NCI-H2029 treated with DMSO at 0.1 percent for 48 hours (cell line): Measurements from ENCODE around the gene ANKS4B.
"Not testable (repeated sequence)": the region's sequence is repeated elsewhere in the genome, so short reads cannot be mapped to it uniquely, and the experiment has no call there.

Source experiments
- DNase-seq: peaks from one replicate; lab custom pipeline; 2025; lab: John Stamatoyannopoulos, UW

ANKS4B gene, protein sequence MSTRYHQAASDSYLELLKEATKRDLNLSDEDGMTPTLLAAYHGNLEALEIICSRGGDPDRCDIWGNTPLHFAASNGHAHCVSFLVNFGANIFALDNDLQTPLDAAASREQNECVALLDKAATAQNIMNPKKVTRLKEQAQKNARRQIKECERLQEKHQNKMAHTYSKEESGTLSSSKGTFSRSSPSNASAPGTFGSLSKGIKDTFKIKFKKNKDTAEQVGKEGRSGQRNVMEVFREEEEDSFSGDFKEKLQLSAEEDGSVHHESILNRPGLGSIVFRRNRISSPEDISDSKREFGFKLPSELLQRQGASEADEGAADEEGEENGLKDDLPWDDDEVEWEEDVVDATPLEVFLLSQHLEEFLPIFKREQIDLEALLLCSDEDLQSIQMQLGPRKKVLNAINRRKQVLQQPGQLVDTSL

DNA sequence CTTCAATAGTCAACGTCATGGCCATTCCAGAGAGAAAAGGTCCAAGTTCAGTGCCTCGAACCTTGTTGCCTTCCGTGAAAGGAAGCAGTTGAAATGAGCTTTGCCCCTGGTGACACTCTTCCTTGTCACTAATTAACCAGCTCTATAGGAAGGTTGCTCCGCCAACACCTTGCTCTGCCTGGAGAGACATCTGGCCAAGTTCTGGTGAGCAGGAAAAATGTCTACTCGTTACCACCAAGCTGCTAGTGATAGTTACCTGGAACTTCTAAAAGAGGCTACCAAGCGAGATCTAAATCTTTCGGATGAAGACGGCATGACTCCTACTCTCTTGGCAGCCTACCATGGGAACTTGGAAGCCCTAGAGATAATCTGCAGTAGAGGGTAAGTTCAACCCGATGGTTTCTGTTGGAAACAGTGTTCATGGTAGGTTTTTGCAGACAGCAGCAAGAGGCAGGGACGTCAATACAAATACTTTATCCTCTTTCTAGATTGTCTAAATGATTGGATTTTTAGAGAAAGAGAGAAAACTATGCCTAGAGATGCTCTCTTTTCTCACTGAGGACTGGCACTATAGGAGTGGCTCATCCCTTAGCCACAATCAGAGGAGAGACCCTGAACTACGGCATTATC, at the start of gene ANKS4B:
ANKS4B (plus strand) TSS at position 179 of the 630 bp plus-strand sequence; CDS start at position 218, 39 bp downstream.
- DNase-seq, result no peak

DNA sequence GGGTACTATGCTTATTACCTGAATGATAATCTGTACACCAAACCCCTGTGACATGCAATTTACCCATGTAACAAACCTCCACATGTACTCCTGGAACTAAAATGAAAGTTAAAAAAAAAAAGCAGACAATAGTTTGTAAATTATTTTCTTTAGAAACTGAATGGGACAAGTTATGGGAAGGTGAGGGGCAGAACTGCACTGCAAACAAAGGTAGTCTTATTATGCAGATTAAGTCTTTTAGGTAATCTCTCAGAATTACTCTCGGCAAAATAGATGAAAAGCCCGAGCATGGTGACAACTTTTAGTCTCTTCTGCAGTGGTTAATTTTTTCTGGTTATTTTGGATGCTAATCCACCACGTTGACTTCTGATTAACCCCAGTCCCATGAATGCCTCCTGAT, 49.5 kb upstream of the ANKS4B start:
- no peak for DNase-seq

DNA sequence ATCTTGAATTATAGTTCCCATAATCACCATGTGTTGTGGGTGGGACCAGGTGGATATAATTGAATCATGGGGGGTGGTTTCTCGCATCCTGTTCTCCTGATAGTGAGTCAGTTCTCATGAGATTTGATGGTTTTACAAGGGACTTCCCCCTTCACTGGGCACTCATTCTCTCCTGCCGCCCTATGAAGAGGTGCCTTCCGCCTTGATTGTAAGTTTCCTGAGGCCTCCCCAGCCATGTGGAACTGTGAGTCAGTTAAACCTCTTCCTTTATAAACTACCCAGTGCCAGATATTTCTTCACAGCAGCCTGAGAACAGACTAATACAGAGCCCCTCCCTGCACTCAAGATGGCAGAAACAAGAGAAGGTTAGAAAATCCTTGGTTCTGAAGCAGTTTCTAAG, 48.7 kb upstream of the ANKS4B start:
- no peak for DNase-seq

DNA sequence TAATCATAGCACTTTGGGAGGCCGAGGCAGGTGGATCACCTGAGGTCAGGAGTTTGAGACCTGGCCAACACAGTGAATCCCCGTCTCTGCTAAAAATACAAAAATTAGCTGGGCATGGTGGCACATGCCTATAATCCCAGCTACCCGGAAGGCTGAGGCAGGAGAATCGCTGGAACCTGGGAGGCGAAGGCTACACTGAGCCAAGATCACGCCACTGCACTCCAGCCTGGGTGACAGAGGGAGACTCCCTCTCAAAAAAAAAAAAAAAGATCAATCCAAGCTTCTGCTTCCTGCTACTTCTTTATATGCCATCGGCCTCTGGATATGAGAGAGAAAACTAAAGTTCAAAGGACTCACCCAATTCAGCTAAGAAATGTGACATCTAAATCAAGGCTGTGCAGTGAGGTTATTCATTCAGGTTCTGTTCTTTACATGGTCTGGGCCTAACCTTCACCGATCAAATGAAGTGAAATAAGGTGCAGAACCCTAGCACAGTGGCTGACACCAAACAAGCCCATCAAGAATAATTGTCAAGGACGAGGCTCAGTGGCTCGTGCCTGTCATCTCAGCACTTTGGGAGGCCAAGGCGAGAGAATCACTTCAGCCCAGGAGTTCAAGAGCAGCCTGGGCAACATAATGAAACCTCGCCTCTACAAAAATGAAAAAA, 47.7 kb upstream of the ANKS4B start:
- DNase-seq, result no peak

DNA sequence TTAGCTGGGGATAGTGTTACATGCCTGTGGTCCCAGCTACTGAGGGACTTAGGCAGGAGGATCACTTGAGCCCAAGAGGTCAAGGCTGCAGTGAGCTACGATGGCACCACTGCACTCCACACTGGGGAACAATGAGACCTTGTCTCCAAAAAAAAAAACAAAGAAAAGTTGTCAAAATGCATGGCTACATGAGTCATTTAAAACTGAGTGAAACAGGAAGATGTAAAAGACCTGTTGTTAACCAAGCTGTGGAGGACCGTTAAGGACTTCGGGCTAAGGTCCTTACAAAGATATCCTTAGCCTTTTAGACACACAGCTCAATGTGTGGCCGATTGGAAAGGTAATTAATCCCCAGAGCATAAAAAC, 47.2 kb upstream of the ANKS4B start:
- no peak for DNase-seq

DNA sequence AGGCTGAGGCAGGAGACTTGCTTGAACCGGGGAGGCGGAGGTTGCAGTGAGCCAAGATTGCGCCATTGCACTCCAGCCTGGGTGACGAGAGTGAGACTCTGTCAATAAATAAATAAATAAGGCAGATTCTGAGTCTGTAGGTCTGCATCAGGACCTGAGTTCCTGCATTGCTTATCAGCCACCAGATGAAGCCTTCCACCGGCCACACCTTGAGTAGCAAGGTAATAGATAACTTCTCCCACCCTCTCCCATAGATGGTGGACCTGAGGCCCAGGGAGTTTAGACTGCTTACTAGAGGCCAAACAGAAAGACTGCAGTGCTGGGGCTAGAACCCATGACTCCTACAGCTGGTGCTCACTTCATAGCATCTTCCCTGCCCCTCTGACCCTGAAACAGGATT, 44.2 kb upstream of the ANKS4B start:
- DNase-seq, result no peak

DNA sequence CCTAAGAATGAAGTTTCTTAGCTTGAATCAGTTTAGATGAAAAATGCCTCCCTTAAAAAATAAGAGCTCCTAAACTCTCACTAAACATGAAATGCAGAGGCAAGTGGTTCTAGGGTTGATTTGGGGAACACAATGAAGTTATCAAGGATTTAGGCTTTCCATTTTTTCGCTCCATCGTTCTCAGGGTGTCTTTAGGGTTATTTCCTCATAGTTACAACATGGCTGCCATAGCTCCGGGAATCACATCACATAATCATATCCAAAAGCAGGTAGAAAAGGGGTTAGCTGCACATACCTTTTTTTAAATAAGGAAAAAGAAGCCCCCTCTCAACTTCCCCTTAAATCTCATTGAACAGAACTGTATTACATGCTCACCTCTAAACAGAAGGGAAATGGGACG, 43.5 kb upstream of the ANKS4B start:
- no peak for DNase-seq

DNA sequence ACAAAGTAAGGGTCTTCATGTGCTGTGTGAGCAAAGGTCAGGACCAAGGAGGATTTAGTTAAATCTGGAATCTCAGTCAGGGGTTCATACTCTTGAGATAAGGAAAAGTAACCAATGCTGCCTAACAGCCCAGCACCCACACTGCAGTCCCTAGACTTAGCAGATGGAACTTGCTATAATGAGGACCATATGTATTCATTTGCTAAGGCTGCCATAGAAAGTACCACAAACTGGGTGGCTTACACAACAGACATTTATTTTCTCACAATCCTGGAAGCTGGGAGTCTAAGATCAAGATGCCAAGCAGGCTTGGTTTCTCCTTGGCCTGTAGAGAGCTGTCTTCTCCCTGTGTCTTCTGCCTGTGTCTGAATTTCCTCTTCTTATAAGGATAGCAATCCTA, 42.9 kb upstream of the ANKS4B start:
- no peak for DNase-seq

DNA sequence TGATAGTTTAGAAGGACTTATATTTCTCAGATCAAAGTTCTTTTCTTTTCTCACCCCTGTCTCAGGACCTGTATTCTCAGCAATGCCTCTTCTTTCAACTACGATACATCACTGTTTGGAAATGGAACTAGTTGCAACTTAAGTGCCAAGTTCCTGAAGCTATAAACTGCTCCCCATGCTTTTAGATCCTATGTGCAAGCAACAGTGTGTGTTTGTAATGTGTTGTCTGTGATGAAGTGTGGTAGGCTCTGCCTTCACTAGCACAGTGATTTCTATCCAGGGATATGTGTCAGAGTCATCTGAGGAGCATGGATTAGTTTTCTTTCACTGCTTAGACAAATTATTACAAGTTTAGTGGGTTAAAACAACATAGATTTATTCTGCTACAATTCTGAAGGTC, 40.5 kb upstream of the ANKS4B start:
- no peak for DNase-seq

DNA sequence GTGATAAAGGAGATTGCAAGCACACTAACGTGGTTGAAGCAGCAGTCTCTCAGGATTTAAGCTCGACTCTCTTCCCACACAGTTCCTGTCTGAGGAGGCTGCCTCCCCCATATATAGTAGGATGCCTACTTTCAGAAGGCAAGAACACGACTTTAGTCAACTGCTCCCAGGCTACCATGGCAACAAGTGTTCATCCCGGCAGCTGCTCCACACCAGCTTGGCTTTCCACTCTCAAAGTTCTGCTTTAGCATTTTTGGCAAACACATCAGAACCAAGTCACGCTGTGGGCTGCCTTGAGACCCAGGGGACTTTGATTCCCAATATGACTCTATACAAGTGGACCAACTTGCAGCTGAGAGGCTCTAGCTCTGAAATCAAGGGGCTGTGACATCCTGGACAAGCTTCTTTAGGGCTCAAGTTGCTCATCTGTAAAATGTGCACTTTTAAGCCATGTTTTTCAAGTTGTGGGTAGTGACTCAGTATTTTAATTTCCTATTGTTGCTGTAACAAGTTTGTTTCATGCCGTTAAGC, 38.7 kb upstream of the ANKS4B start:
- DNase-seq, result no peak

DNA sequence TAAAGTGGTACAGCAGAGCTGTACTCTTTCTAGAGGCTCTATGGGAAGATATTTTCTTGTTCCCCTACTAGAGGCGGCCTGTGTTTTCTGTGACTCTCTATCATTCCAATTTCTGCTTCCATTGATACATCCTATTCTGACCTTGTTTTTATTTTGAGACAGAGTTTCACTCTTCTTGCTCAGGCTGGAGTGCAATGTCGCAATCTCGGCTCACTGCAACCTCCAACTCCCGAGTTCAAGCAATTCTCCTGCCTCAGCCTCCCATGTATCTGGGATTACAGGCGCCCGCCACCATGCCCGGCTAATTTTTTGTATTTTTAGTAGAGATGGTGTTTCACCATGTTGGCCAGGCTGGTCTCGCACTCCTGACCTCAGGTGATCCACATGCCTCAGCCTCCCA, 38.2 kb upstream of the ANKS4B start:
- not testable (repeated sequence) for DNase-seq

DNA sequence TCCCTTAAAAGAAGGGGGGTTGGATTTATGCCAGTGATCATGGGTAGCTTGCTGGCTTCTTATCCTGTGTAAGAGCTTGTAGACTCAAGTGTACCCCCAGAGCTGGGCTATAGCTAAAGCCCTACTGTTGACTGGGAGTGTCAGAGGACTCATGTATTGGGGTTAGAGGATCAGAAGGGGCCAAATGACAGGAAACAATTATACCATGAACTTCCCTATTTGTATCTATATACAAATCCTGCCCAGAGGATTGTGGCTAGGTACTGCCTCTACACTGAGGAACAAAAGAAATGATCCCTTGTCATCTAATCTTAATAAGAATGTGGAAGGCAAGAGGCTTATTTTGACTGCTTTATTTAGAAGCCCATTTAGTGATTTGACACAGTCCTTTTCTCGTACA, 36.4 kb upstream of the ANKS4B start:
- no peak for DNase-seq

DNA sequence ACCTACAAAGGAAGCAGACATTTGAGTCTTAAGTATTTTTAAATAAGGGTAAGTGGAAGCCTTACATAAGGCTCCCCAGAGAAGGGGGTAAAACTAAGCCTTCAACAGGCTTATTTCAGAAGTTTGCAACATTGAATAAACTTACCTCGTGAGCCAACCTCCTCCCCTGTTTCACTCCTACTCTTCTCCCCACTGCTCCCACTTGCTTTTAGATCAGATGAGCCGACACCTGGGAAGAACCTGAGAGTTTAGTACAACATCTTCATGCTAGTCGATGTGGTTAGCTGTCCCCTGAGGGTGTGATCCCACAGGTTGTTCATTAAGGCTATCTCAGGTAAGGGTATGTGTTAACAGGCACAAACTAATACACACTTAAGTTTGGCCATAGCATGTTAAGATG, 35.9 kb upstream of the ANKS4B start:
- no peak for DNase-seq

DNA sequence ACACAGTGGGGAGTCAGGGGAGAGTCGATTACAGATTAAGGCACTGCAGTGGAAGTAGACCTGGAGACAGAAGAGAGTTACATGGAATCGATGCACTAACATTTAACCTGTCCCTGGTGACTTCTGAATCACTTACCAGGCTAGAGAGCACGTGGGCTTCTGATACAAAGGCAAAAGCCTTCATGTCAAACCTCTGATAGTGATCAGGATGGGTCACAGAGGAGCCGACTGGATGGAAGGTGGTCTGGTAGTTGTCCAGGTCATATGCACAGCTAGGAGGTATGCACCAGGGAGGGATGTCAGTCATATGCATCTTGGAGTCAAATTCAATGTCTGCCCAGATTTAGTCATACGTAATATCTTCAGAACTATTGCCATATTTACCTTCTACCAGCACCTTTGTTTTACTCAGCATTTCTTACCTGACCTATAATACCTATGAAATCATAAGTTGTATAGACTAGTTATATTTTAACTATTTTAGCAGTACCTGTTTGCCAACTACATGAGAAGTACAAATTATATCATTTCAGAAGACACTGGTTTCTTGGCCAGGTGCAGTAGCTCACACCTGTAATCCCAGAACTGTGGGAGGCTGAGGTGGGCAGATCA, 33.8 kb upstream of the ANKS4B start:
- DNase-seq, result no peak

DNA sequence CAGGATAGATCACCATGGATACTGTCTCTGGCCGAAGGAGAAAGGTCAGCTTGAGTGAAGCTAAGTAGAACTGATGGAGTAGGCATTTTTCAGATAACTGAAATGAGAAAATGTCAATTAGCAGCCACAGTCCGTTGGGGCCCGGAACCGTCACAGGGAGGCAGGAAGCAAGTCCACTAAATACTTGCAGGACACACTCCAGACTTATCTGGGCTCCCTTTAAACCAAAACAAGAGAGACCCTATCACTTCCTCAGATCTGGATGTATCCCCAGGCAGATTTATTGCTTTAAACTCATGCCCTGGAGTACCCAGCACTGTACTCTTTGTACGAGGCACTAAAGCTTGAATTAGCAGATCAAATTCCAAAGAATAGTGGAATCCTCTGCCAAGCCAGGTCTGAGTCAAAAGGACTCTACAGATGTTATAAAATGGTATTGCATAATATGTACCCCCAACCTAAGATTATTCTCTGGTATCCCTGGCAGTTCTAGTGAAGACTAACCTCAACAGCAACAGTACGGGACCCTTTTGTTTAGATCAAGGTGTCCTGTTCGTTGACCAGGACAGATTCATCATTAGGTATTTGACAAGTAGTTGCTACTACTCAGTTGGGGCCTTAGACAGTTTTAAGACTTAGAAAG, 30.2 kb upstream of the ANKS4B start:
- no peak for DNase-seq

DNA sequence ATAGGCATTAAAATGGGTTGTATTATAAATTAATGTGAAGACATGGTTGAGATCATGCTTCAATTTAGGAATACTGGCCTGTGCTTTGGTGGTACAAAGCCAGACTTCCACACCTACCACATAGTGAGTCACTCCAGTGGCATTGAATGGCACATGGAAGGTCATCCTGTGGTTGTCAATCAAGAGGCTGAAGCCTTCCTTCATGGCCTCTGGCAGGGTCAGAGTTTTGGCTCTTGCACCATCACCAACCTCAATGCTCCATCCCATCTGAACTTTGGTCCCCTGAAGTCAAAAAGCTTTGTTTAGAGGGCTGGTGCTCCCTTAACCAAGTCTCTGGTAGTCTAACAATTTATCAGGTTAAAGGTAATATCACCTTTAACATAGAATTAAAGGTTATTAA, 28.2 kb upstream of the ANKS4B start:
- no peak for DNase-seq

DNA sequence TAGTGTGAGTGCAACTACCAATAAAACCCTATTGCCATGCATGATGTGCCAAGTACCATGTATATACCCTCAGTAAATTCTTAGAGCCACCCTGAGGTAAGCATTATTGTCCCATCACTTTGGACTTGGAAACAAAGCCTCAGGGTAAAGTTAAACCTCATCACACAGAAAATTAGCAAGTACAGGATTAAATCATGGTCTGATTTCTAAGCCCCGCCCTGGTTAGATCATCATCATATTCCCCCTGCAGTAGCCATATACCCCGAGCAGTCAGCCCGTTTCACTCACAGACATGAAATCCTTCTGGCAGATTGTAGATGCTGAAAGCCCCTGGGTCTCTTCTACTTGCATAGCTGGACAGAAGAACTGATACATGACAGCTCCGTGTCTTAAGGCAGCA, 26.9 kb upstream of the ANKS4B start:
- DNase-seq, result no peak

DNA sequence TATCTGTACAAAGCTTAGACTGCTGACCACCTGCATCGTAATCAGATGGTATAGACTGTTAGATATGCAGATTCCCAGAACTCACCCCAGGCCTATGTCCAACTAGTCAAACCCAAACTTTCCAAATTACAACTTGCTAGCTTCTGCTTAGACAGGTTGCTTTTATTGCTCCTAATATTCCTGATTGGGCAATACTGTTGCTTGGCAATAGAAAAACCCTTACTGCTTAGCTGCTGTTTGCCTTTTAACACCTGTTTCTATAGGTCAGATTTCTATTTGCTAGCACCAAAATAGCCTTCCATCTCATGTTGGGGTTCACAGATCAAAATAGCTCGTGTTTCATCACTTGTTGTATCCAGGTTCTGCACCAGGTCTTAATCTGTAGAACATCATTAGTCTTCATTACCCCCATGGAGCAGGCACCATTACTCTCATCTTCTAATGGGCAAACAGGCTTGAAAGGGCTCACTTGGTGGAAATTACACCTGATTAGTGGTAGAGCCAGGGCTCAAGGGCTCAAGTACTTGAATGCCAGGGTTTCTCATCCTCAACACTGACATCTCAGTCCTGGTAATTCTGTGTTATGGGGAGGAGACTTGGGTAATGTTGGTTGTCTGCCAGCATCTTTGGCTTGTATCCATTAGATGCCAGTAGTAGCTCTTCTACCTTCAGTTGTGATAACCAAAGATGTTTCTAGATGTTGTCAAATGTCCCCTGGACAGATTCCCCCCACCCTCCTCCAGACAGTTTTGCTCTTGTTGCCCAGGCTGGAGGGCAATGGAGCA, 24.9 kb upstream of the ANKS4B start:
- peak; percentile 49 for DNase-seq

DNA sequence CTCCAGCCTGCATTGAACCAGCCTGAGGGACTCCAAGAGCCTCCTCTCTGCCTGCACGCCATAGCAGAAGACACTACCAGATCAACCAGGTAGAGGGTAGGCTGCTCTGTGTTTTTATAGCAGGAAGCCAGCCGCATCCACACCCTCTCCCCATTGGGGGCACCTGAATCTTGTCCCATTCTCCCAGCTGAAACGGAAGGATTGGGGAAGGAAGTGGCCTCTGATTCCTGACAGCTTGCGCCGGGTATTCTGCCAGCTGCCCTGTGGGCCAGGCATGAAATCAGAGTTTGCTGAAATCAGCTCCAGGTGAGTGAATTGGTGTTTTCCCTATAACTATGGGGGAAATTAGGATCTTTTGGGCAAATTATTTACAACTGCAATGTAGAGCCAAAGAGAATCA, 22.0 kb upstream of the ANKS4B start, which contains the start of gene ZP2:
ZP2 (minus strand) TSS at position 89 of the 400 bp plus-strand sequence; CDS start at position 62, 27 bp downstream.
- DNase-seq, result no peak

DNA sequence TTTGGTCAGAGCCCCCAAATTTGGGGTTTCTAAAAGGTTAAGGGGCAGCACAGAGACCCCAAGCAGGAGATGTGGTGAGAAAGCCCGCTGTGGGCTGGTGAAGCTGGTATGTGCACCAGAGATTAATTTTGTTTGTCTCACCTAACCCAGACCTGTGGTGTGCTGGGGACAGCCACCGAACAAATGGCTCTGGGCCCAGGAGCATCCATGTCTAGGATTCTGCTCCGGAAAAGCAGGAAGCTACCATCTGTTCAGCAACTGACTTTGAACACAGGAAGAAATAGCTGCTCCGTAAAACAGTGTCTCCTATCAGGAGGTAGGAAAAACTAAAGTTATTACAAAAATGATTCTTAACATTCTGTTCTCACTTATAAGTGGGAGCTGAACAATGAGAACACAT, 19.4 kb upstream of the ANKS4B start:
- DNase-seq, result no peak

DNA sequence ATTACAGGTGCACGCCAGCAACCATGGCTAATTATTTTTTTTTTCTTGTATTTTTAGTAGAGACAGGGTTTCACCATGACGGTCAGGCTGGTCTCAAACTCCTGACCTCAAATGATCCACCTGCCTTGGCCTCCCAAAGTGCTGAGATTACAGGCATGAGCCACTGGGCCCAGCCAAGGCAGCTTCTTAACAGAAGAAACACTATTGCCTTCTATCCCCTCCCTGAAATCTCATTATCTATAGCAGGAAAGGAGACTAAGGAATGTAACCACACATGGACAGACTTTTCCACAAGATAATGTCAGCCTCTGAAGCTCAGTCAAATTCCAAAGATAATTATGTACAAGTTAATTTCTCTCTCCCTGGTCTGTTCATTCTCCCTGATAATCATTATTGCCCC, 16.4 kb upstream of the ANKS4B start:
- DNase-seq, result no peak
